IMR-90 (cell line): ENCODE results near the gene CAMK2G. TPM values are rescaled to one million over a fixed set of nuclear protein-coding genes. Genes with fewer than 3 reads are reported as not detected.

ENCODE experiments used
- ATAC-seq: fragments of 200-7000 bp; cut with Tn5 transposase; 2 replicates; pipeline ENCODE4 v1.9.1; 2020; ENCODE audit warnings: low read depth, mild to moderate bottlenecking, moderate library complexity
- BruUV-seq: library from RNA; stranded (reverse); fragments of 400-500 nt; replicated peaks from 2 replicates; lab custom pipeline; 2021; lab: Mats Ljungman, UMichigan
- CTCF ChIA-PET: fragments of 300-600 bp; formaldehyde crosslinking; extraction: SDS; loops from one replicate; lab custom pipeline; 2021; ENCODE audit warnings: antibody characterized with exemption; lab: Yijun Ruan, JAX
- POLR2A ChIA-PET: fragments of 300-600 bp; sonication (Branson Sonifier 250); formaldehyde crosslinking; loops from one replicate; lab custom pipeline; 2022; ENCODE audit warnings: antibody characterized with exemption; ENCODE audit not compliant: unreplicated experiment; lab: Charles Lee
- DNase-seq: peaks from one replicate; pipeline ENCODE4 v3.0.0; 2013
- H2AFZ ChIP-seq: replicated peaks from 2 replicates; pipeline ENCODE3; 2013; ENCODE audit warnings: low read length, mild to moderate bottlenecking; ENCODE audit not compliant: poor library complexity
- H2AK5ac ChIP-seq: 2 replicates; pipeline ENCODE4 v1.6.1; 2013; ENCODE audit warnings: low read depth, low read length, inconsistent platforms
- H2AK9ac ChIP-seq: replicated peaks from 2 replicates; pipeline ENCODE3; 2013; ENCODE audit warnings: mild to moderate bottlenecking, low read depth, low read length, moderate library complexity; ENCODE audit not compliant: poor library complexity
- H2BK120ac ChIP-seq: 2 replicates; pipeline ENCODE4 v1.6.1; 2013; ENCODE audit warnings: low read depth, low read length, inconsistent platforms
- H2BK15ac ChIP-seq: 3 replicates; pipeline ENCODE4 v1.6.1; 2013; ENCODE audit warnings: low read depth, low read length, inconsistent platforms
- H2BK20ac ChIP-seq: 2 replicates; pipeline ENCODE4 v1.6.1; 2013; ENCODE audit warnings: low read depth, mild to moderate bottlenecking, inconsistent platforms, low read length, moderate library complexity
- H2BK5ac ChIP-seq: 2 replicates; pipeline ENCODE4 v1.6.1; 2013; ENCODE audit warnings: mild to moderate bottlenecking, low read depth, low read length, inconsistent platforms; ENCODE audit not compliant: poor library complexity, severe bottlenecking
- H3K14ac ChIP-seq: replicated peaks from 2 replicates; pipeline ENCODE4 v1.6.1; 2013; ENCODE audit warnings: low read depth, low read length, inconsistent platforms
- H3K18ac ChIP-seq: 2 replicates; pipeline ENCODE4 v1.6.1; 2013; ENCODE audit warnings: low read depth, low read length, control low read depth
- H3K23ac ChIP-seq: 2 replicates; pipeline ENCODE4 v1.6.1; 2013; ENCODE audit warnings: low read depth, low read length, inconsistent platforms
- H3K27ac ChIP-seq: 2 replicates; pipeline ENCODE4 v1.5.1; 2013; ENCODE audit warnings: mild to moderate bottlenecking, control low read depth, low read length; ENCODE audit not compliant: insufficient read depth
- H3K27me3 ChIP-seq: 2 replicates; pipeline ENCODE4 v1.6.1; 2013; ENCODE audit warnings: low read length; ENCODE audit not compliant: control insufficient read depth, insufficient read depth
- H3K36me3 ChIP-seq: 2 replicates; pipeline ENCODE4 v1.6.1; 2013; ENCODE audit warnings: low read length, mixed read lengths; ENCODE audit not compliant: control insufficient read depth, insufficient read depth
- H3K4ac ChIP-seq: 2 replicates; pipeline ENCODE4 v1.6.1; 2013; ENCODE audit warnings: low read depth, low read length, inconsistent platforms
- H3K4me1 ChIP-seq: 2 replicates; pipeline ENCODE4 v1.6.1; 2013; ENCODE audit warnings: low read length, mixed read lengths; ENCODE audit not compliant: control insufficient read depth, insufficient read depth
- H3K4me2 ChIP-seq: 2 replicates; pipeline ENCODE4 v1.6.1; 2013; ENCODE audit warnings: low read depth, mild to moderate bottlenecking, control low read depth, low read length, moderate library complexity
- H3K4me3 ChIP-seq: 2 replicates; pipeline ENCODE4 v1.5.1; 2013; ENCODE audit warnings: low read depth, mild to moderate bottlenecking, control low read depth, low read length, moderate library complexity; ENCODE audit not compliant: insufficient read depth
- H3K56ac ChIP-seq: 2 replicates; pipeline ENCODE4 v1.6.1; 2013; ENCODE audit warnings: low read length, inconsistent platforms; ENCODE audit not compliant: insufficient read depth; ENCODE audit errors: extremely low read depth
- H3K79me1 ChIP-seq, 2 experiments: 2 replicates each; pipeline ENCODE4 v1.6.1; 2013; ENCODE audit warnings: low read length in 2 of 2, inconsistent platforms in 1 of 2, low read depth in 1 of 2
- H3K9ac ChIP-seq: 2 replicates; pipeline ENCODE4 v1.6.1; 2013; ENCODE audit warnings: low read depth, low read length, control low read depth
- H3K9me1 ChIP-seq: 2 replicates; pipeline ENCODE4 v1.6.1; 2013; ENCODE audit warnings: low read length, inconsistent platforms; ENCODE audit not compliant: insufficient read depth
- H3K9me3 ChIP-seq: 2 replicates; pipeline ENCODE4 v1.6.1; 2013; ENCODE audit warnings: low read length; ENCODE audit not compliant: control insufficient read depth, insufficient read depth
- H4K20me1 ChIP-seq: 2 replicates; pipeline ENCODE4 v1.6.1; 2013; ENCODE audit warnings: low read length, inconsistent platforms; ENCODE audit not compliant: insufficient read depth
- H4K5ac ChIP-seq: 2 replicates; pipeline ENCODE4 v1.6.1; 2013; ENCODE audit warnings: mild to moderate bottlenecking, low read depth, low read length, control low read depth
- H4K8ac ChIP-seq, 2 experiments: 2 replicates each; pipeline ENCODE4 v1.6.1; 2013; ENCODE audit warnings: low read depth in 2 of 2, low read length in 2 of 2, control low read depth in 1 of 2, inconsistent platforms in 1 of 2
- H4K91ac ChIP-seq: 2 replicates; pipeline ENCODE4 v1.6.1; 2013; ENCODE audit warnings: low read depth, low read length, inconsistent platforms; ENCODE audit not compliant: insufficient read depth
- CHD1 ChIP-seq: IDR thresholded peaks from 2 replicates; pipeline ENCODE4 v1.6.1; 2012; ENCODE audit warnings: low read depth, low read length, improper control_type of control experiment
- CTCF ChIP-seq: conservative IDR thresholded peaks from 2 replicates; pipeline ENCODE4 v1.5.1; 2012; ENCODE audit warnings: mild to moderate bottlenecking, low read depth, low read length, improper control_type of control experiment
- ELK1 ChIP-seq: fragments of 150-350 bp; IDR thresholded peaks from 2 replicates; pipeline ENCODE4 v1.6.1; 2016; ENCODE audit warnings: low read depth, mild to moderate bottlenecking, low read length, moderate library complexity, borderline replicate concordance
- FOS ChIP-seq: fragments of 150-350 bp; IDR thresholded peaks from 2 replicates; pipeline ENCODE4 v1.6.1; 2016; ENCODE audit warnings: low read depth, low read length
- MAZ ChIP-seq: IDR thresholded peaks from 2 replicates; pipeline ENCODE4 v1.6.1; 2012; ENCODE audit warnings: low read depth, mild to moderate bottlenecking, low read length, improper control_type of control experiment, moderate library complexity, borderline replicate concordance
- MXI1 ChIP-seq: IDR thresholded peaks from 2 replicates; pipeline ENCODE4 v1.6.1; 2012; ENCODE audit warnings: low read depth, mild to moderate bottlenecking, low read length, moderate library complexity, borderline replicate concordance
- POLR2A ChIP-seq: IDR thresholded peaks from 2 replicates; pipeline ENCODE4 v1.6.1; 2012; ENCODE audit warnings: mild to moderate bottlenecking, low read depth, low read length
- RCOR1 ChIP-seq: IDR thresholded peaks from 2 replicates; pipeline ENCODE4 v1.6.1; 2012; ENCODE audit warnings: mild to moderate bottlenecking, low read length, improper control_type of control experiment; ENCODE audit not compliant: insufficient replicate concordance
- RFX5 ChIP-seq: IDR thresholded peaks from 2 replicates; pipeline ENCODE4 v1.8.0; 2012; ENCODE audit warnings: low read depth, mild to moderate bottlenecking, low read length, moderate library complexity
- USF2 ChIP-seq: fragments of 150-350 bp; IDR thresholded peaks from 2 replicates; pipeline ENCODE4 v1.6.1; 2017; ENCODE audit warnings: mild to moderate bottlenecking, antibody characterized with exemption, low read length, low read depth
- WGBS, 2 experiments: methylation state at CpG; one replicate each; pipeline versions ENCODE4 v1.1.5 to v1.1.7; 2013; ENCODE audit warnings: missing lambda C conversion rate in 2 of 2; ENCODE audit not compliant: insufficient read length in 1 of 2; ENCODE audit errors: extremely low coverage in 2 of 2; 5-methylcytosine and 5-hydroxymethylcytosine counted together
- dilution Hi-C: fragments of 300-500 bp; cut with HindIII; formaldehyde crosslinking; loops from one replicate; pipeline ENCODE4 v1.14.3; 2018; ENCODE audit warnings: low sequenced_read_pairs; ENCODE audit not compliant: unreplicated experiment
- in situ Hi-C: fragments of 300-500 bp; cut with MboI; formaldehyde crosslinking; loops from 3 replicates; pipeline ENCODE4 v1.14.3; 2019; ENCODE audit warnings: low sequenced_read_pairs, inconsistent platforms, mixed read lengths
- intact Hi-C: fragments of 100-400 bp; cut with micrococcal nuclease; formaldehyde crosslinking; loops from 2 replicates; pipeline ENCODE4 v1.10.0; 2022
- polyA plus RNA-seq, 3 experiments: library from polyadenylated mRNA; depleted of rRNA; stranded (reverse); fragments of >200 nt; gene quantifications; 2 replicates each; pipeline ENCODE4 v1.2.3, GENCODE V29; 2012; ENCODE audit warnings: low replicate concordance in 1 of 3
- total RNA-seq: library from RNA; depleted of rRNA; stranded (reverse); fragments of >200 nt; gene quantifications from 2 replicates; pipeline ENCODE4 v1.2.3, GENCODE V29; 2012

Gene CAMK2G
- total and polyA plus RNA-seq, 2 of the 4 experiments (the other 2 are of a cell fraction), result 20.4 to 25.4 TPM

GRCh38 chr10:73828161-73828560 lies 46.2 kb downstream of the CAMK2G start:
- Histone ChIP-seq H4K20me1 (no peaks in the 10 kb centered on the region), H2AFZ (no peak overlapping the region), H3K27ac (no peak overlapping the region), H2AK9ac (no peak overlapping the region), H3K4me2 (no peak overlapping the region), H2BK120ac (no peak overlapping the region), H3K9ac (no peak overlapping the region), H3K56ac (no peak overlapping the region), H3K23ac (no peak overlapping the region), H3K36me3 (peaks cover 20% of the 10 kb centered on the region), H3K4me1 (no peaks in the 10 kb centered on the region), H3K79me1 (no peaks in the 10 kb centered on the region; a peak in 2 of 4 replicates), H3K27me3 (no peaks in the 10 kb centered on the region), H4K5ac (no peak overlapping the region), H3K18ac (no peak overlapping the region), H3K9me1 (peaks cover 12% of the 10 kb centered on the region; the same call in 1 of the 2 replicates), H2BK20ac (no peak overlapping the region), H4K91ac (no peak overlapping the region), H3K9me3 (no peaks in the 10 kb centered on the region), H2BK5ac (no peak overlapping the region), H2AK5ac (no peak overlapping the region), H3K4me3 (no peak overlapping the region), H2BK15ac (no peak overlapping the region), H4K8ac (no peak overlapping the region), H3K4ac (no peak overlapping the region), H3K14ac (no peak overlapping the region)
- peak; percentile 14; the same call in 1 of the 2 replicates for ATAC-seq
- POLR2A ChIA-PET, result interaction anchor here (0.6 kb wide), 1 partner anchor 51 kb away, joined by 3 read pairs; no protein-coding TSS in a partner anchor
- dilution Hi-C loops, result no loop called here
- DNase-seq, result no peak
- intact Hi-C loops, result no loop called here
- CTCF ChIA-PET, result no interaction called here
- no CpG with 5 or more reads among the region's 6 CpGs for WGBS, 2 experiments
- BruUV-seq, result no TSS peak
- TF ChIP-seq MXI1 (no peak), RCOR1 (no peak), USF2 (no peak), MAZ (no peak), CTCF (no peak), POLR2A (no peak), CHD1 (no peak), ELK1 (no peak), FOS (no peak), RFX5 (no peak)
- in situ Hi-C loops, result no loop called here
